MM.1S (cell line): ENCODE results near the gene ARHGAP40.

Source experiments
- DNase-seq: peaks from one replicate; pipeline ENCODE4 v3.0.0-alpha.2; 2015
- H2AFZ ChIP-seq: fragments of 300-600 bp; sonication (generic); 2 replicates; pipeline ENCODE4 v1.6.0; 2016; ENCODE audit warnings: antibody characterized with exemption, low read length
- H3F3A ChIP-seq: fragments of 300-600 bp; sonication (generic); 2 replicates; pipeline ENCODE4 v1.6.1; 2016; ENCODE audit warnings: mild to moderate bottlenecking, antibody characterized with exemption, low read length, moderate library complexity, mixed read lengths; ENCODE audit not compliant: insufficient read depth
- H3K27ac ChIP-seq: fragments of 300-600 bp; sonication (generic); 2 replicates; pipeline ENCODE4 v1.5.1; 2016; ENCODE audit warnings: mild to moderate bottlenecking, low read length
- H3K27me3 ChIP-seq: fragments of 300-600 bp; sonication (generic); replicated peaks from 2 replicates; pipeline ENCODE4 v1.6.0; 2016; ENCODE audit warnings: low read length; ENCODE audit not compliant: insufficient read depth
- H3K36me3 ChIP-seq: fragments of 300-600 bp; sonication (generic); replicated peaks from 2 replicates; pipeline ENCODE4 v1.6.1; 2016; ENCODE audit warnings: mild to moderate bottlenecking, low read length, mixed read lengths; ENCODE audit not compliant: insufficient read depth
- H3K4me1 ChIP-seq: fragments of 300-600 bp; sonication (generic); 2 replicates; pipeline ENCODE4 v1.6.1; 2016; ENCODE audit warnings: low read length, mixed read lengths
- H3K4me2 ChIP-seq: fragments of 300-600 bp; sonication (generic); 2 replicates; pipeline ENCODE4 v1.6.0; 2016; ENCODE audit warnings: low read depth, low read length
- H3K4me3 ChIP-seq: fragments of 300-600 bp; sonication (generic); 2 replicates; pipeline ENCODE4 v1.5.1; 2016; ENCODE audit warnings: low read length, mixed read lengths
- H3K79me2 ChIP-seq: fragments of 300-600 bp; sonication (generic); 2 replicates; pipeline ENCODE4 v1.6.1; 2016; ENCODE audit warnings: mixed run types, low read length, mixed read lengths
- H3K9ac ChIP-seq: fragments of 300-600 bp; sonication (generic); 2 replicates; pipeline ENCODE4 v1.6.1; 2016; ENCODE audit warnings: low read length, mixed read lengths
- H3K9me2 ChIP-seq: fragments of 300-600 bp; sonication (generic); replicated peaks from 2 replicates; pipeline ENCODE4 v1.6.1; 2016; ENCODE audit warnings: mild to moderate bottlenecking, low read length, mixed read lengths; ENCODE audit not compliant: insufficient read depth
- H3K9me3 ChIP-seq: fragments of 300-600 bp; sonication (generic); replicated peaks from 2 replicates; pipeline ENCODE4 v1.6.1; 2016; ENCODE audit warnings: mild to moderate bottlenecking, low read length, mixed read lengths; ENCODE audit not compliant: insufficient read depth
- H4K20me1 ChIP-seq: fragments of 300-600 bp; sonication (generic); 2 replicates; pipeline ENCODE4 v1.6.1; 2016; ENCODE audit warnings: mild to moderate bottlenecking, low read length, moderate library complexity, mixed read lengths; ENCODE audit not compliant: insufficient read depth
- CTCF ChIP-seq: fragments of 300-600 bp; sonication (generic); IDR thresholded peaks from 2 replicates; pipeline ENCODE4 v1.5.1; 2016; ENCODE audit warnings: antibody characterized with exemption, low read length, mixed read lengths
- EZH2 ChIP-seq: fragments of 300-600 bp; sonication (generic); optimal IDR thresholded peaks from 2 replicates; pipeline ENCODE3; 2017; ENCODE audit warnings: low read depth, mild to moderate bottlenecking, antibody characterized with exemption, low read length, mixed read lengths
- EZH2phosphoT487 ChIP-seq: fragments of 300-600 bp; sonication (generic); IDR thresholded peaks from 2 replicates; pipeline ENCODE4 v1.6.1; 2018; ENCODE audit warnings: antibody characterized with exemption, low read length

ARHGAP40 gene

GRCh38 chr20:38557174-38557573 is 44.4 kb upstream of the ARHGAP40 start:
- H3K27me3 ChIP-seq = no peaks in the 10 kb centered on the region
- no peak for DNase-seq
- no peak overlapping the region for H3K27ac ChIP-seq
- no peaks in the 10 kb centered on the region for H4K20me1 ChIP-seq
- no peak overlapping the region for H3K4me2 ChIP-seq
- TF ChIP-seq EZH2phosphoT487 = no peak
- TF ChIP-seq EZH2 = no peak
- H3K4me3 ChIP-seq = no peak overlapping the region
- no peak overlapping the region for H3K9ac ChIP-seq
- H2AFZ ChIP-seq = no peak overlapping the region
- H3K9me2 ChIP-seq = no peaks in the 10 kb centered on the region
- no peaks in the 10 kb centered on the region for H3F3A ChIP-seq
- H3K9me3 ChIP-seq = no peaks in the 10 kb centered on the region
- no peaks in the 10 kb centered on the region; the same call in 1 of the 2 replicates for H3K36me3 ChIP-seq
- no peaks in the 10 kb centered on the region for H3K79me2 ChIP-seq
- no peaks in the 10 kb centered on the region for H3K4me1 ChIP-seq

GRCh38 chr20:38558596-38559360 is 42.8 kb upstream of the ARHGAP40 start:
- H3K4me3 ChIP-seq = no peak overlapping the region
- H3K9me2 ChIP-seq = no peaks in the 10 kb centered on the region
- no peaks in the 10 kb centered on the region for H4K20me1 ChIP-seq
- H3K27ac ChIP-seq = no peak overlapping the region
- H3K9ac ChIP-seq = no peak overlapping the region
- TF ChIP-seq EZH2 (no peak), CTCF (no peak), EZH2phosphoT487 (no peak)
- DNase-seq = no peak
- no peak overlapping the region for H2AFZ ChIP-seq
- no peaks in the 10 kb centered on the region for H3F3A ChIP-seq
- no peaks in the 10 kb centered on the region for H3K9me3 ChIP-seq
- H3K36me3 ChIP-seq = no peaks in the 10 kb centered on the region
- no peaks in the 10 kb centered on the region for H3K27me3 ChIP-seq
- no peak overlapping the region for H3K4me2 ChIP-seq
- no peaks in the 10 kb centered on the region for H3K79me2 ChIP-seq
- H3K4me1 ChIP-seq = no peaks in the 10 kb centered on the region

- H3K27me3 ChIP-seq = no peaks in the 10 kb centered on the region
- no peak for DNase-seq
- H3F3A ChIP-seq = no peaks in the 10 kb centered on the region
- H3K4me3 ChIP-seq = no peak overlapping the region
- no peaks in the 10 kb centered on the region for H3K4me1 ChIP-seq
- H2AFZ ChIP-seq = no peak overlapping the region
- H3K4me2 ChIP-seq = no peak overlapping the region
- no peaks in the 10 kb centered on the region for H3K9me3 ChIP-seq
- no peaks in the 10 kb centered on the region for H3K36me3 ChIP-seq
- H4K20me1 ChIP-seq = no peaks in the 10 kb centered on the region
- H3K9ac ChIP-seq = no peak overlapping the region
- no peak for TF ChIP-seq EZH2phosphoT487
- no peak for TF ChIP-seq EZH2
- no peak for TF ChIP-seq CTCF
- no peaks in the 10 kb centered on the region for H3K9me2 ChIP-seq
- H3K79me2 ChIP-seq = no peaks in the 10 kb centered on the region
- no peak overlapping the region for H3K27ac ChIP-seq
Measured at GRCh38 chr20:38559764-38560163, 41.8 kb upstream of the ARHGAP40 start.

- Histone ChIP-seq H3K27me3 (no peaks in the 10 kb centered on the region), H3K9me2 (no peaks in the 10 kb centered on the region), H3K4me1 (no peaks in the 10 kb centered on the region), H3K4me2 (no peak overlapping the region), H3K9me3 (no peaks in the 10 kb centered on the region), H3K27ac (no peak overlapping the region), H3K4me3 (no peak overlapping the region), H3F3A (no peaks in the 10 kb centered on the region), H3K79me2 (no peaks in the 10 kb centered on the region), H4K20me1 (no peaks in the 10 kb centered on the region), H2AFZ (no peak overlapping the region), H3K9ac (no peak overlapping the region), H3K36me3 (no peaks in the 10 kb centered on the region; the same call in 1 of the 2 replicates)
- TF ChIP-seq EZH2phosphoT487 = no peak
- TF ChIP-seq CTCF = no peak
- TF ChIP-seq EZH2 = no peak
- DNase-seq = no peak
Measured at GRCh38 chr20:38563802-38564431, 37.7 kb upstream of the ARHGAP40 start.
